Iris pigment epithelial cell (primary cell): Measurements from ENCODE around the gene ALOX12B.
A peak's percentile ranks its signal among the peaks of the same experiment; 100 is the strongest.

Source experiments
- DNase-seq: peaks from one replicate; pipeline ENCODE4 v3.0.0-alpha.2; 2011; ENCODE audit warnings: low read depth

Gene ALOX12B

DNA sequence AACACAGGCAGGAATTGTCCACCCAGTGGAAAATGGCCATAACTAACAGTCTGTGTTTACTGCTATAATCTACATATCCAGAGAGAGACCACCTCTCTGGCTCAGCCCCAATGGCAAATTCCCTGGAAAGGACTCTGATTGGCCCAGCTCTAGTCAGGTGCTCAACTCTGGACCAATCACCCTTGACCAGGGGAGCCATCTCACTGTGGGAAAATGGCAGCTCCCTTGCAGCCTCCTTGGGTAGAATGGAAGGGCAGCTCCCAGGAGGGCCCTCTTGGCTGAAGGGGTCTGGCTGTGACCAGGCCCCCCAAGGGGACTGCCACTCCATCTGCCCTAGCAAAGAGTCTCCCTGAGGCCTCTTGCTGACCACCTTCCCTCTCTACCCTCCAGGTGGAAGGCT lies 45.5 kb downstream of the ALOX12B start:
- peak; percentile 28 for DNase-seq

DNA sequence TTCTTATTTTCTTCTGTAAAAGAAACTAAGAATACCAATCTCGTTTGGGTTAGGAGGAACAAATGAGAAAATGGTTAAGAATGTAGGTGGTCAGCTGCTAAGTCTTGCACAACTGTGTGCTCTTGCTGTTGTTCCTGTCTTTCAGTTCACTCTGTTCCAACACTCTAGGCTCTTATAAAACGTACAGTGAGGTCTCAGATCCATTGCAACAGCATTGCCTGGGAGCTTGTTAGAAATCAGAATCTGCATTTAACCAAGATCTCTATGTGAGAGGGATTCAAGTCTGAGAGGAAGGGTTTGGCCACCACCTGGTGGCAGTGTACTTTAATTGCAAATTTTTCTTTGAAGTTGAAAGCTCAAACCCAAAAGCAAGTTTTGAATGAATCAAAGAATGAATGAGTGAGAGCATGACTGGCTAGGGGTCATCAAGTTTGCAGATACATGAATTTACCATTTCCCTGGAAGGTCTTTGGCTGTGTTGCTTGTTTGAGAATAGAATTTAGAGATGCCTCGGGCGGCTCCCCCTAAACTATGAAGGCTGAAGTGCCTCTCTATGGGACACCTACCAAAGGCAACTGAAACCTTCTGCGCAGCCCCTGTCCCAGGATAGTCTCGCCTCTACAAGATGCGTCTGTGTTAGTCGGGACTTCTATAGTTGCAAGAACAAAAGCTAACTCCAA lies 46.1 kb downstream of the ALOX12B start:
- DNase-seq: peak; percentile 97

DNA sequence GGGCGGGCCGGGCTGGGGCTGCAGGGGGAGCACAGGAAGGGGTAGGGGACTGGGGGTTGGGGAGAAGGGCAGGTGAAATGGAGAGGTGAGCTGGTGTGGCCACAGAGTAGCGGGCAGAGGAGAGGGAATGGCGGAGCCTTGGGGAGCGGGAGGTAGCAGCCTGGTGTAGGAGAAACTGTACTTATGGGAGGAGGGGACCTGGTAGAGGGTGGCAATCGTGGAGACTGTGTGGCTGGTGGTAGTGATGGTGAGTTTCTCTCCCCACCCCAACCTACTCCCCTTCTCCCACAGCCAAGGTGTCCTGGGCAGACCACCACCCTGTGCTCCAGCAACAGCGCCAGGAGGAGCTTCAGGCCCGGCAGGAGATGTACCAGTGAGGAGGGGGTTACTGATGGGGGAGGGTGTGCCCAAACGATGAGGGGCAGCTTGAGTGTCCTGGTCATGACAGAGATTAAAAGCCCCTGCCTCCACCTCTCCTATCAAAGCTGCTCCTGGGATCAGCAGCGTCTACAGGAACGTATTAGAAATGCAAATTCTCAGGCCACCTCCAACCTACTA lies 47.8 kb downstream of the ALOX12B start:
- no peak for DNase-seq

DNA sequence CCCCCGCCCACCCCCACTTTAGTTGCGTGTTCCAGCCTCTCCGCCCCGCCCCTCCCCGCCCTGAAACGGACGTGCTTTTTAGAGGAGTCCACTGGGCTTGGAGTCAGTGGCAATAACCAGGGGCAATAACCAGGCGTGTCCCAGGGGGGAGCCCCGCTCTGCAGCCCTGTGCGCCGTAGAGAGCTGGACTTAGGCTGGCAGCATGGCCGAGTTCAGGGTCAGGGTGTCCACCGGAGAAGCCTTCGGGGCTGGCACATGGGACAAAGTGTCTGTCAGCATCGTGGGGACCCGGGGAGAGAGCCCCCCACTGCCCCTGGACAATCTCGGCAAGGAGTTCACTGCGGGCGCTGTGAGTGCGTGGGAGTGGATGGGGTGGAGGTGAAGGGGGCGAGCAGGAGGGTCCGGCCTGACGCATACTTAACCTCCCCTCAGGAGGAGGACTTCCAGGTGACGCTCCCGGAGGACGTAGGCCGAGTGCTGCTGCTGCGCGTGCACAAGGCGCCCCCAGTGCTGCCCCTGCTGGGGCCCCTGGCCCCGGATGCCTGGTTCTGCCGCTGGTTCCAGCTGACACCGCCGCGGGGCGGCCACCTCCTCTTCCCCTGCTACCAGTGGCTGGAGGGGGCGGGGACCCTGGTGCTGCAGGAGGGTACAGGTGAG lies 48.4 kb downstream of the ALOX12B start, which contains the start of gene ALOX15B:
ALOX15B (plus strand) TSS at position 106 of the 657 bp plus-strand sequence; CDS start at position 203, 97 bp downstream.
- DNase-seq: no peak

DNA sequence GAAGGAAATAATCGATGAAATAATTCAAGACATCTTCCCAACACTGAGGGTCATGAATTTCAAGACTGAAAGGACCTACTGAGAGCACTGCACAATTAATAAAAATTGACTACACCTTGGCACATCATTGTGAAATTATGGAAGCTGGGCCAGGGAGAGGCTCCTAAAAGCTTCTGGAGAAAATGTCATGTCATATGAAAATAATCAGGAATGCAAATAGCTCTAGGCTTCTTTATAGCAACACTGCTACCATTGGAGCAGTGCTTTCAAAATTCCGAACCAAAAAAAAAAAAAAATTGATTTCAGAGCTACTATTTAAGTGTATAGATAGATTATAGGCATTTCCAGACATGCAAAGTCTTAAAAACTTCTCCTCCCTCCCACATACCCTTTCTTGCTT lies 55.1 kb downstream of the ALOX12B start:
- no peak for DNase-seq

DNA sequence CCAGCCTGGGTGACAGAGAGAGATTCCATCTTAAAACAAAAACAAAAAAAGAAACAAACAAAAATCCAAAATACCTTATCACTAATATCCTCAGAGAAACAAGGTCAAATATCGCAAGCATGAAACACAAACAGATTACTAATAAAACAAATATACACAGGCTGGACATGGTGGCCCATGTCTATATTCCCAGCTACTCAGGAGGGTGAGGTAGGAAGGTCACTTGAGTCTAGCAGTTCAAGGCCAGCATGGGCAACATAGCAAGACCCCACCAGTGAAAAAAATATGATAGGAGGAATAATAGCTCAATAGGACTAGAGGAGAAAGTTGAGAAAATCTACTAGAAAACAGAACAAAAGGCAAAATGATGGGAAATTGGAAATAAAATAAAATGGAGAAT lies 55.6 kb downstream of the ALOX12B start:
- no peak for DNase-seq

DNA sequence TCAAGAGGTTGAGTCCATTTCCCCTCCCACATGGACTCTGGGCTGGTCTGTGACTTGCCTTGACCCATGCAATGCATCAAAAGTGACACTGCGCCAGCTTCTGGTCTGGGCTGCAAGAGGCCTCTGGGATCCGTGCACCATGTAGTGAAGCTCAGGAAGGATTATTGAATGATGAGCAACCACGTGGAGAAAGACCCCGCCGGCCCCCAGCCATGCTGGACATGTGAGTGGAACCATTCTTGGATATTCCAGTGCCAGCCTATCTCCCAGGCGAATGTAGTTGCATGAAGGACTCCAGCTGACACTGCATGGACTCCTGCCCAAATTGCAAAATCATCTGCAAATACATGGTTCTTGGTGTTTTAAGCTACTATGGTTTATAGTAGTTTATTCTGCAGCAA lies 56.3 kb downstream of the ALOX12B start:
- no peak for DNase-seq

DNA sequence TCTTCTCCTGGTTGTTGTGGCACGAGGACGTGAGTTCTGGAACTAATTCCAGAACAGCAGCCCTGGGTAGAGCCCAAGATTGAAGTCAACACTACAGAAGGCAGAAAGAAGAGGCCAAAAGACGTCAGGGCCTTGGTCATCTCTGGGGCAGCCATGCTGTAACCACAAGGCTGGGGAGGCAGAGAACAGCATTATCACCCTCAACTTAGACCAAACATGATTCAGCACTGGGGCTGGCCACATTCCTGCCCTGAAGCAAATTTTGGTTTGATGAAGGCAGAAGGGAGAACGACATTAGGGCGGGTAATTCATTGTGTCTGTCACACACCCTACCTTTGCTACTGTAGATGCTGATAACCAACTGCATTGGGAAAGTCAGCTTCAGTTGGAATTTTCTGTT lies 58.4 kb downstream of the ALOX12B start:
- DNase-seq: peak; percentile 38

DNA sequence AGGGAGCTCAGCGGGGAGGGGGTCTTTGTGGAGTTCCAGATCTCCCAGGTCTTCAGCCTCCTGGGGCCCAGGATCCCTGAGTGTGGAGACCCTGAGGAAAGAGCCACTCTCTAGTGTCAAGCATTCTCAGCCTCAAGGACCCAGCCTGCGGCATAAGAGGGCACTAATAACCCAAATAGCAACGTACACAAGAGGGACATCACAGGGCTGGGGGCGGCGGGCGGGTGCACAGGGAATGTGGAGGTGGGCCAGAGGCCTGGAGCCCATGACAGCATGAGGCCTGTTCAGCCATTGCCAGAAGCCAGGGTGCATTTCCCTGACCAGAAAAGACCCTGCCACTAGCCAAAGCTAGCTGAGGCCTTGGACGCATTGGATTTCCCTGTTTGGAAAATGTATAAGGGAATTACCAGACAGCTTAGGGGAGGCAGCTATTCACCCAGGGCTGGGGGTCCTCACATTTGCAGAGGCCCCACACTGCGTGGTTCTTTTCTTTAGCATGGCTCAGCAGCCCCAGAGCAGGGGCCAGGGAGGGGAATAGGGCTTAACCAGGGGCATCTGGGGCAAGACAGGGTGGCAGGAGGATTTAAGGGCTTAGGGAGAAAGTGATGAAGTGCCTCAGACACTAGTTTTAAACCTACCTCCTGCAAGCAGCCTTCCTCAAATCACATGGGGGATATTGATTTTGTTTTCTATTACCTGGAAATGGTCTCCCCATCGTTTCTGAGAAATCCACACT lies 62.2 kb downstream of the ALOX12B start:
- no peak for DNase-seq

DNA sequence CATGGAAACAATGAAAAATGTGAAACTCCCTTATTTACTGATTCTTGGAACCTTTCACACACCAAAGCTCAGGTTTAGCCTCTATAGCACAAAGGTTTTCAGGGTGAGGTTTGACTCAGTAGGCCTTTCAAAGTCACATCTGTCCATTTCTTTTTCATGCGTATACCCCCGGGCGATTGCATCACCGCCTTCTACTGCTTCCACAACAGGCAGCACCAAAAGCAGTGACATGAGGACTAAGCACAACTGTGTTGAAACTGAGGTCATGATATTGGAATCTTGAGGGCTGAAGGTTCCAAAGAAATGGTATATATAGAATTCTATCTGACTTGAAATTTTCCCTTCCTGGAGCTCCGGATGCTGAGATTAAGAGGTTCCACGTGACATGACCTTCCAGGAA lies 63.4 kb downstream of the ALOX12B start:
- DNase-seq: peak; percentile 60
